GM19328 (cell line): ENCODE measurements around the gene OSM.
"Not testable (repeated sequence)": the region's sequence is repeated elsewhere in the genome, so short reads cannot be mapped to it uniquely, and the experiment has no call there.

ENCODE experiments used
- ATAC-seq: cut with Tn5 transposase; IDR thresholded peaks from one replicate; pipeline ENCODE4 v1.9.1; 2021; ENCODE audit warnings: mild to moderate bottlenecking, moderate library complexity; ENCODE audit not compliant: unreplicated experiment

The OSM gene

DNA sequence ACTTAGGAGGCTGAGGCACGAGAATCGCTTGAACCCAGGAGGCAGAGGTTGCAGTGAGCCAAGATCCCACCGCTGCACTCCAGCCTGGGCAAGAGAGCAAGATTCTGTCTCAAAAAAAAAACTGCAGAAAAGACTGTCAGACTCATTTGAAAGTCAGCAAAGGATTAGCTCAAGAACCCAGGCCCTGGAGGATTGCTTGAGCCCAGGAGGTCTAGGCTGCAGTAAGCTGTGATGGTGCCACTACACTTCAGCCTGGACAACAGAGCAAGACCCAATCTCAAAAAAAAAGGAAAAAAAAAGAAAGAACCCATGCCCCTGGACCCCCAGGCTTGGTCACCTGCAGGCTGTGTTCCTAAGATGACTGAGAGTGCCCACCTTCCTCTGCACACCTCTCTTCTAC lies 36.3 kb downstream of the OSM start:
- no peak for ATAC-seq

DNA sequence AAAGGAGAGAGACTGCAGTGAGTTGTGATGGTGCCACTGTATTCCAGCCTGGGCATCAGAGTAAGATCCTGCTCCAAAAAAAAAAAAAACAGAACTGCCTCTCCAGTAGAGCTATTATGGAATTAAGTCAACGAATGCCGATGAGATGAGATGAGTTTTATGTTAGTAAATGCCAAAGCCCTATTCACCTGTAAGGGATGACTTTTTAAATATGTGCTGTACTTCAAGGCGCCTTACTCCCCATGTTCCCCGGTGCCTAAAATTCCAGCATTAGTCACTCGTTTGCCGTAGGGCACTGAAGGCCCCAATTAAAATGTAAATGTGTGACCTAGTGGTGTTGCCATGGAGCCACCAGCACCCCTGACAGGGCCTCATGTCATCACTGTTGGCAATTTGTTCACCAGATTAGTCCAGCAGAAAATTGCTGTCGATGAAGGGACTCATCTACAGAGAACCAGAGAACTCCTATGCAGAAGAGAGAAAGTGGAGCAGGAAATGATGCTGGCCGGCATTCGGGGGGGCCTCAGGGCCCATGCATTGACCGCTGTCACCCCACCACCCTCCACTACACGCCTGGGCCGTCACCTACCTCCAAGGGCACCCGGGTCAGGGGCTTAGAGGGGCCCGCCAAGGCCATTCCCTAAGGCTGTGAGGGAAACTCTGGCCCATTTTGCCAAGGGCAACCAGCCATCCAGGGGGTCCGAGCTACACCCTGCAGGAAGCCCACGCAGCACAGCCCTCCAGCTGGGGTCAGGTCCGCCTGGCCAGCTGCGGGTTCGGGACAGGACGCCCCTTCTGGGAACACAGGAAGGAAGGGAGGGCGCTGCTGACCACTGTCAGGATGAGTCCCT lies 37.9 kb downstream of the OSM start:
- no peak for ATAC-seq

DNA sequence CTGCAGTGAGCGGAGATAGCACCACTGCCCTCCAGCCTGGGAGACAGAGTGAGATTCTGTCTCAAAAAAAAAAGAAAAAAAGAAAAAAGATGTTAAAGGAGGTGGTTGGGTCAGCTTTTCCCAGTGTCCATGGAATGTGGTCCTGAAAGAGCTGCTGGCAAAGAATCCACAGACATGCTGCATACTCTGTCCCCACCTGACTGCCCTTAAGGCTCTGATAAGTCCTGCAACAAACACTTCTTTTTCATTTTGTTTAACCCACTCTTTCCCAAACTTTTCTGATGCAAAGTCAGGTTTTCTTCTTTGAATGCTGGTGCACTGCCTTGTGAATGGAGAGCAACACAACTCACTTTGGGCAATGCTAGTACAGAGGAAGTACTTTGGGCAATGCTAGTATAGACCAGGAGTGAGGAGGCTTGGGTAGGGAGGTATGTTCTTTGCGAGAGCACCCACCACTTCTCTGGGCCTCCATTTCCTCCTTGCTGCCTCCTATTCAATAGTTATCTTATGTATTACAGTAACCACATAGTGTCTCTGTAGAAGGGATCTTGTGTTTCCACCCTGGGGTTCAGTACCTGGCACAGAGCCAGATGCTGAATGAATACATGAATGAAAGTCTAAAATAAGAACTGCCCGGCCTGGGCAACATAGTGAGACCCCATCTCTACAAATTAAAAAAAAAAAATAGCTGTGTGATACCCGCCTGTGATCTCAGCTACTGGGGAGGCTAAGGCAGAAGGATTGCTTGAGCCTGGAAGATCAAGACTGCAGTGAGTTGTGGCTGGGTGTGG lies 39.0 kb downstream of the OSM start:
- ATAC-seq, result no peak

DNA sequence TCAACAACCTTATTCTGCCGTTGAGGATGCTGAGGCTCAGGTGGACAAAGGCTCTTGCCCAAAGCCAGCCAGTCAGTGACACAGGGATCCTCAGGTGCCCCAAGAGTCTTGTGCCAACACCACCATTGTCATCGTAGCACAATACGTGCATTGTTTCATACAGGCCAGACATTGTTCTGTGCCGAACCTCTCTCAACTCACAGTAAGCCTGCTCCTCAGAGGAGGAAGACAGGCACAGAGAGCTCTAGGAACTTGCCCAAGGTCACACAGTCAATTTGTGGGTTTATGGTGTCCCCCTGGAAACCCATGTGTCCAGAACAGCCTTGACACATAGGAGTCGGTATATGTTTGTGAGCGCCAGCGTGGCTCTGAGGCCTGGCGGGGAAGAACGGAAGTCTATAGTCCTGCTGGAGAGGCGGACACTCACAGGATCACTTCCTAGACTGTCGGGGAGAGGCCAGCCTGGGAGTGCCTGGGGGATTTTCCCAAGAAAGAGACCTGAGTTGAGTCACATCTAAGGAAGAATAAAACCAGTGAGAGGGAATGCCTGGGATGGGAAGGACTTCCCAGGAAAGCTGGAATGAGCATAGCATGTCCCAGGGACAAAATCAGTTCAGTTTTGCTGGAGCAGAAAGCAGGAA lies 40.3 kb downstream of the OSM start:
- ATAC-seq, result no peak

DNA sequence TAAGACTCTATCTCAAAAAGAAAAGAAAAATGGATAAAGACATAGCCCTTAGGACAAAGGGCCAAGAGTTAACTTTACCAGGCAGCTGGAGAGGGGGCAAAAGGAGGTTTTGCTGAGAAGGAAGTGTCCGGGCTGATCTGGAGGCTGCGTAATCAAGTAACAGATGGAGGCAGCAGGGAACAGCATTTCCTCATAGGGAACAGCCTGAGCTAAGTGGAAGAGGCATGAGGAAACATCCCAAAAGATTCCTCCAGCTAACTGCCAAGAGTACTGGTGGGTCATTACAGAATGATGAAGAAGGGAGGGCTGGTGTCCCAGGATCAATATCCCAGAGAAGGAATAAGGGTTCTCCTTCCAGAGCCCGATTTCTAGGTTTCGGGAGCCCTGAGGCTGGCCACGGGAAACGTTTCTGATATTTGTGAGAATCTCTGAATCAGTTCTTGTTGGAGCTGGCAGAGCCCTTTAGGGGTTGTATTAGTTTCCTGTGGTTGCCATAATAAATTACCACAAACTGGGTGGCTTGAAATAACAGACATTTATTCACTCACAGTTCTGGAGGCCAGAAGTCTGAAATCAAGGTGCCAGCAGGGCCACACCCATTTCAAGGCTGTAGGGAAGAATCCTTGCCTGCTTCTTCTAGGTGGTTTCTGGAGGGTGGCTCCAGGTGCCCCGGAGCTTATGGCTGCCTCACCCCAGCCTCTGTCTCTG lies 41.3 kb downstream of the OSM start:
- ATAC-seq, result no peak

DNA sequence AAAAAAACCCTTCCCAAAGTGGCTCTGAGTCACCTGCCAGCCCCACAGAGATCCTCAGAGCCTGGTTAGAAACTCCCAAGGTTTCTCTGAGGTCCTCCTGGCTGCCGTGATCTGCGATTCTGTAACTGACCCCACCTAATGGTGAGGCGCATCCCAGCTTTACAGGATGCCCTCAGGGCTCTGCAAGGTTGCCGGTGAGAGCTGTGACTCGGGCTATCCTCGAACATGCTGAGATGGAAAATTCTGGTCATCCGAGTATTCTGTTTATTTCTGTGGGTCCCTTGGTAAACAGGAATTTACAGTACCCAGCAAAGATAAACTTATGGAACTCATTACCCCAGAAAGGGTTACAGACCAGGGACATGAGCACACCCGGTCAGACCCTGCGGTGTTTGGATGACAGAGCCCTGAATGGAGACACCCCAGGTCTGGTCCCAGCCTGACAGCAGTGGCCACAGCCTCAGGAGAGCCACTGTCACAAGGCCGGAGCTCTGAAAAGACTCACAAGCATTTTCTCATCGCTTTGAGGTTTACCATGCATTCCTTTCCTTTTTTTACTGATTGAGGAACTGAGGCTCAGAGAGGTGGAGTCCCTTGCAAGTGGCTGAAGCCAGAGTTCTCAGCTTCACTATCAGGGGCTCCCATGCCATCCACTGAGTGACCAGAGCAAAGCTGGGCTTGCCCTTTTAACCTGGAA lies 42.3 kb downstream of the OSM start:
- ATAC-seq, result no peak

DNA sequence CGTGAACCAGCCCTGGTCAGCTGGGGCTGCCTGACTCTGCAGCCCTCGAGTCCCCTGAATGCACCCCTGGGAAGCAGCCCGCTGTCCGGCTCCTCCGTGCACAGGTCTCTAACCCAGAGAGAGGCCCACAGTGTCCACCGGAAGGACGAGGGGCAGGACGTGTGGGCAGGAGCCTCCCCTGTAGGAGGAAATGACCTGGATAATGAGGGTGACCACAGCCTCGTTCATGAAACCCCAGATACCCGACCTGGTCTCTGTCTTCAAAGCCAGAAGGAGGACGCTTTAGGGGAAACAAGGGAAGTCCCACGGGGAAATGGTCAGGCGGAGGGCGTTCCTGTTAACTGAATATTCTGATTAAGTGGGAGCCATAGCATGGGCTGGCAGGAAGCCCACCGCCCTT lies 43.3 kb downstream of the OSM start:
- ATAC-seq, result no peak

DNA sequence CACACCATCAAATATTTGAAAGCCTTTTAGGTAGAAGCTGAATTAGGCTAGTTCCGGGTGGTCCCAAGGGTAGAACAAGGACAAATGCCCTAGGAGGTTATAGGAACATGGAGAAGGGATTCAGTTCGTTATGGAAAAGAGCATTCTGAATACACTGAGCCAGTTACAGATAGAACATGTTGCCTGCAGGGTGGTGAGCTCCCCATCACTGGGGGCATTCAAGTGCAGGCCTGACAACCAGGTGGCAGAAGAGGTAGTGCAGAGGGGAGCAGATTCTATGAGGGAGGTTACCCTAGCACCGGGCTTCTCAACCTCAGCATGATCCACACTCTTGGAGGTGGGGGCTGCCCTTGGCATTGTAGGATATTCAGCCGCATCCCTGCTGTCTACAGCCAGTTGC lies 44.3 kb downstream of the OSM start:
- ATAC-seq, result no peak

DNA sequence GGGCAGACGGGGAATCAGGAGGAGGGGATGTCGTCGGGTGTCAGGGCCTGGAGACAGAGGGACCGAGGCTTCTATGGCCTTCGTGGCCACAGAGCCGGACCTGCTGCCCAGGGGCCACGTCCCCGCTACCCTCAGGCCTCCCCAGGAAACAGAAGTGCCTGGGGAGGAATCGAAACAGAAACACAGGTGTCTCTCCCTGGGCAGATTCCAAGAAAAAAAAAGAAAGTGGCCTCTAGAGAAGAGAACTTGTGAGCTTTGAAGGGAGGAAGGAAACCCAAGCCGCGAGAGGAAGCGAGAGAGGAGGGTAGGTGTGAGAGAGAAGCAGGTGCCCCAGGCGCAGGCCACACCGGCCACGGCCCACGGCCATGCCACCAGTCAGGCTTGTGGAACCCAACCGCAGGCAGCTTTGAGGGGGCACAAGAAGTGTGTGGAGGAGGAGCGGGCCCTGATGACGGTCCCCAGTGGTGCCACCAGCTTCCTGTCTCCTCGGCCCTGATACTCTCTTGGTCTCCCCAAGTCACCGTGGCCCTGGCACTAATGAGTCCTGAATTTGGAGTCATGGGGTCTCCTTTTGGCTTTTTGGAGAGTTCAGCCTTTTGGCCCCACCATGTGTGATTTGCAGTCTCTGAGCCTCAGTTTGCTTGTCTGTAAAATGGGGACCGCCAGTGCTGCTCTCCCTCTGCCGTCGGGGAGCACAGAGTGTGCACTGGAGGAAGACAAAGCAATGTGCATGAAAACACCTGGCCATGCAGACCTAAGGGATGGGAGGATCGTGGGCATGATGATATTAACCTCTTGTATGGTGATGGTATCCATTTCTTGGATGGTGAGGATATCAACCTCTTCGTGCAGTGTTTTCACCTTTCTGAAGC lies 45.3 kb downstream of the OSM start:
- no peak for ATAC-seq

DNA sequence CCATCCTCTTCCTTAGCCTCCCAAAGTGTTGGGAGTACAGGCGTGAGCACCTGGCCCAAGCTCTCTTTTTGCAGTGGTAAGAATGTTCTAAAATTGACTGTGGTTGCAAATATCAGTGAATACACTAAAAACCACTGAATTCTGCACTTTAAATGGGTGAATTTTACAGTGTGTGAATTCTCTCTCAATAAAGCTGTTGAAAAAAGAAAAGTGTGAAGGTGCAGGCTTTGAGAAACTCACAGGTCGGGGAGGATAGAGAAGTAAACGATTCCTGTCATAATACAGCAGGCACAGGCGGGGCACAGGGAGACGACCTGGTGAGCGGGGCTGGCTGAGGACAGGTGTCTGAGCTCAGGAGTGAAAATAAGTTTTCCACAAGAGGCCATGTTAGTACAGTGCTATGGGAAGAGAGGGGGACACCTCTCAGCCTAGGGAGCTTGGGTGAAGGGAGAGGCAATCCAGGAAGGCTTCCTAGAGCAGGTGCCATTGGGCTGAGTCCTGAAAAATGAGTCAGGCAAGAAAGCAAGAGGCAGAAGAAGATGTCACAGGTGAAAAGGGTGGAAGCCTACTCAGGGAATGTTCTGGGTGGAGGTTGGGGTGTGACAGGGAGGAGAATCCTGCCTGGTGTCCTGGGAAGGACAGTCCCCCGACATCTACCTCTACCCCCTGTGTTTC lies 46.2 kb downstream of the OSM start:
- no peak for ATAC-seq

DNA sequence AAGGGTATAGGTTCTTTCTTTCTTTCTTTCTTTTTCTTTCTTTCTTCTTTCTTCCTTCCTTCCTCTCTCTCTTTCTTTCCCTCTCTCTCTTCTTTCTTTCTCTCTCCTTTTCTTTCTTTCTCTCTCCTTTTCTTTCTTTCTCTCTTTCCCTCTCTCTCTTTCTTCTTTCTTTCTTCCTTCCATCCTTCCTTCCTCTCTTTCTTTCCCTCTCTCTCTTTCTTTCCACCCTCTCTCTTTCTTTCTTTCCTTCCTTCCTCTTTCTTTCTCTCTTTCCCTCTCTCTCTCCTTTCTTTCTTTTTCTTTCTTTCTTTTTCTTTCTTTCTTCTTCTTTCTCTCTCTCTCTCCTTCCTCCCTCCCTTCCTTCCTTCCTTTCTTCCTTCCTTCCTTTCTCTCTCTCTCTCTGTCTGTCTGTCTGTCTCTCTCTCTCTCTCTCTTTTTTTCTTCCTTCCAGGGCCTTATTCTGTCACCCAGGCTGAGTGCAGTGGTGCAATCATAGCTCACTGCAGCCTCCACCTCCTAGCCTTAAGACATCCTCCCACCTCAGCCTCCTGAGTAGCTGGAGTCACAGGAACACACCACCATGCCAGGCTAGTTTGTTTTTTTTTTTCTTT lies 46.9 kb downstream of the OSM start:
- ATAC-seq, result no peak

DNA sequence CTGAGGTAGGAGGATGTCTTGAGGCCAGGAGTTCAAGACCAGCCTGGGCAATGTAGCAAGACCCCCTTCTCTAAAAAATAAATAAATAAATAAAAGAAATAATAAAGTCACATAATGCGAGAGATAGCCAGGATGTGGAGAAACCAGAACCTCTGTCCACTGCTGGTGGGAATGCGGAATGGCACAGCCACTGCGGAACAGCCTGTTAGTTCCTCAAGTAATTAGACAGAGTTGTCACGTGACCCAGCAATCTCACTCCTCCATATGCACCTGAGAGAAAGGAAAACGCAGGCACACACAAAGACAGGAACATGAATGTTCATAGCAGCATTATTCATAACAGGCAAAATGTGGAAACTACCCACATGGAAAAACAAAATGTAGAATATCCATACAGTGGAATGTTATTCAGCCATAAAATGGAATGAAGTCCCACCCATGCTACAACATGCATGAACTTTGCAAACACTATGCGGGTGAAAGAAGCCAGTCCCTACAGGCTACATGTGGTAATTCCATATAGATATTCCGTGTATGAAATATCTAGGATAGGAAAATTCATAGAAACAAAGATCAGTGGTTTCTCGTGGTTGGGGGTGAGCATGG lies 47.5 kb downstream of the OSM start:
- no peak for ATAC-seq

DNA sequence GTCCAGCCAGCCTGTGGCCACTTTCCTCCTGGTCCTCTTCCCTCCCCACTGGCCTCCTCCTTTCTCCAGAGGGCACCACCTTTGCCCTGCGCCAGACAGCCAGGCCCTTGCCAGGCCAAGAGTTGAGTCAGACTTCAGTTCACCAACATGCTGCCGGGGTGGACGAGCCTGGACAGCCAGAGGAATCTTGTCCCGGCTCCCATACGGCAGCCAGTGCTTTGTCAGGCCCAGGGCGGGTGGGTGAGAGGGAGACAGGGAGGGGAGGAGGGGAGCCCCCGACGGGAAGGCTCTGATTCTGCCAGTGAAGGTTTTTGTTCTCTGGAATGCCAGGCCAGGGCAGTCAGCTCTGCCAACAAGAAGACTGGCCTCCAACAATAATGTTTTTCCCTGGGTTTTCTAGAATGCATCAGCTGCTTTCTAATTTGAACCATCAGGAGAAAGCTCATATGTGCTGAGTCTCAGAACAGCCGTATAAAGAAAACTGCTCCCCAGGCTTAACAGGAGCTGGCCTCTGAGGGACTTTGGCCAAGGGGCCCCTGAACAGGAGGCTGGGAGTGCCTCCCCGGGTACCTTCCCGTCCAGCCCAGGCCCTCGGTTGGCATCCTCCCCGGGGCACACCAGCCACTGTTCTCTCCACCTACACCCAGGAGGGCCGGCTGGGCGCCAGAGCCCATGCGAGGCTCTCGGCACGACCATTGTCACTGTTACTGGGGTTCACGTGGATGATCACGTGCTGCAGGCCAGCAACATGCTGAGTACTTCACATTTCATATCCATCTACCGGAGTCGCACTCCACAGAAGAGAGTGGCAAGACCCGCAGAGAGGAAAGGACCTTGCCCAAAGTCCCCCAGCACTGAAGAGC lies 48.7 kb downstream of the OSM start:
- ATAC-seq, result no peak

DNA sequence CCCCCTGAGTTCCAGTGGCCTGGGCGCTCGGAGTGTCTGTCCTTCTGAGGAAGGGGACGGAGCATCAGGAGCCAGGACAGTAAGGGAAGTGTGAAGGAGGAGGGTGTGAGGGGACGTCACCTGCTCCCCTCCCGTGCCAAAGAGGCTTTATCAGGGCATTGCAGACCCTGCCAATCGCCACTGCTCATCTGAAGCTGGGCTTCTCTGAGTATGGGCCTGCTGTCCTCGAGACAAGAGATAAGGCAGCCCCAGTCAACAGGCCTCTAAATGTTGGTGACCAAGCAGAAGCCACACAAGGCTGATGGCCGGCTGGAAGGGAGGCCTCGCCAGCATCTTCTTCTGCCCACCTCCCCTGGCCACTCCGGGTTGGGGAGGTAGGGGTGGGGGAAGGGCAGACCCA lies 49.9 kb downstream of the OSM start:
- ATAC-seq, result no peak

DNA sequence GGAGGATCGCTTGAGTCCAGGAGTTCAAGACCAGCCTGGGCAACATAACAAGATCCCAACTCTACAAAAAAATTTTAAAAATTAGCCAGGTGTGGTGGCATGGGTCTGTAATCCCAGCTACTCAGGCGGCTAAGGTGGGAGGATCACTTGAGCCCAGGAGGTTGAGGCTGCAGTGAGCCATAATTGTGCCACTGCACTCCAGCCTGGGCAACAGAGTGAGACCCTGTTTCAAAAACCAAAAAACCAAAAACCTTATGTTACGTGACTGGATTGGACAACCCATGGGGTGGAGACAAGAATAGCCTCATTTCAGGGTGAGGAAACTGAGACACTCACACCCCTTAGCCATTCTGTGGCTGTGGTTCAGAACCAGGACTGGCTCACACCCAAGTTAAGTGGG lies 50.4 kb downstream of the OSM start:
- not testable (repeated sequence) for ATAC-seq

DNA sequence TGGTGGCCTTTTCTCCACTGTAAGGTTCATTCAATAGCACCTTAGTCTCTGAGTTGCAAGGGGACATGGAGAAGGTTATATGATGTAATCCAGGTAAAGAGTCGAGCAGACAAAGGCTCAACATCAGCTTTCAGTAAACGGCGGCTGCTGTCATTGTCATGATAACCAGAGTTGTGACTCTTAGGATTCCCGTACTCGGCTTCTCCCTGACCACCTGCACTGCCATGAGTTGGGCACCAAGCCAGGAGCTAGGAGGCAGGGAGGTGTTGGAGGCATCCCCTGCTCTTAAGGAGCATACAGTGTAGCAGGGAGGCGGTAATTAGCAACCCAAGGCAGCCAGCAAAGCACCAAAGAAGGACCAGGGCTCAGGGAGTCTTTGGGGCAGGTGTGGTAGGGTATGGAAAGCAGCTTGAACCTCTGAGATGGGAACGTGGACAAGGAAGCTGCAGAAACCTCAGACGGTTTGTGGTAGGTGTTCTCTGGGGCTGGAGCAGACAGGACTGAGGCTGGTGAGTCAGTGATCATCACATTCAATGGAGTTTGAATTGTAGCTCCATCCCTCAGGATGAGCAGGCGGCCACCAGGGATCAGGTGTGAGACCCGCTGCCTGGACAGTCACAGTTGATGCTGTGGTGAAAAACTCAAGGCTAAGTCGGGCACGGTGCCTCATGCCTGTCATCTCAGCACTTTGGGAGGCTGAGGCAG lies 51.8 kb downstream of the OSM start:
- no peak for ATAC-seq

DNA sequence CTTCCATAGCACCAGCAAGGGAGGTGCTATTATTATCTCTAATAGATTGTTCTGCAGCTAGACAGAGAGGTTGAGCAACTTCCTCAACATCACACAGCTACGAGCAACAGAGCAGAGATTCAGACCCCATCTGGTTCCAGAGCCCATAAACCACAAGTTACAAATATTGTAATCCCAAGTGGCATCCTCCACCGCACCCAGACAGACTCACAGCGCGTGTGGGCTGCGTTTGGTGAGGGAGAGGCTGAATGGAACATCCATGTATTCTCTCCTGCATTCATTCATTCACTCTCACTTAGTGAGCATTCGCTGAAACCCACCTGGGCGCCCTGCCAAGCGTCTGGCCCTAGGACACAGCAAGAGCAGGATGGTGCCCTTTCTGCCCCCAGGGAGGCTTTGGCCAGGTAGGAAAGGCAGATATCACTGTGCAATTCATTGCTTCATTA lies 53.6 kb downstream of the OSM start:
- no peak for ATAC-seq
